Brain pericyte (primary cell): ENCODE measurements around the gene CDKN2D.
"Not testable (repeated sequence)": the region's sequence is repeated elsewhere in the genome, so short reads cannot be mapped to it uniquely, and the experiment has no call there.

Experiments
- DNase-seq: peaks from one replicate; pipeline ENCODE4 v3.0.0-alpha.2; 2012; ENCODE audit warnings: low read depth, low spot score

CDKN2D gene

DNA sequence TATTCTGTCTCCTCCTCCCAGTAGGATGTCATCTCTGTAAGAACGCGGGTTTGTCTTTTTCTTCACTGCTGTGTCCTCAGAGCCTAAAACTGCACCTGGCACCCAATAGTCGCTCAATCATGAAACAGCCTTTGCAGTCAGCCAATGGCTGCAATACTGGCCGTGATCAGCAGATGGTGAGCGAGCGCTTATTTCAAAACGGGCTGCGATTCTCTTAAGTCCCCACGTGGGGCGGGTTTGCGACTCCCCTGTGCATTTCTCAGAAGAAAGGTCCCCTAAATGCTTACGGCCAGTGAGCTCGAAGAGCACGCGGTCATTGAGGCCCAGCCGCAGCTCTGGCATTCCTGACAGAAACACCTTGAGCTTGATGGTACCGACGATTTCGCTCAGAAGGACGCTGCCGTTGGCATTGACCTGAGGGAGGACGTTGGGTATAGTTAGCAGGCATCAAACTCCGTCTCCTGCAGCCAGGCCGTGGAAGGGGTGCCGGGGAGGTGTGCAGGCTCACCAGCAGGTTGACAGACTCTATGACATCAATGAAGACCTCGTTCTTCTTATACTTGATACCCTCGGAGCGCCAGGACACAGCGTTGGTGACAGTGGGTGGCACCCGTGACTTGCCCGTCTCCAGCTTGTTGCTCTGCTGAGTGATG, 12.3 kb upstream of the CDKN2D start:
- DNase-seq, result peak; percentile 56

DNA sequence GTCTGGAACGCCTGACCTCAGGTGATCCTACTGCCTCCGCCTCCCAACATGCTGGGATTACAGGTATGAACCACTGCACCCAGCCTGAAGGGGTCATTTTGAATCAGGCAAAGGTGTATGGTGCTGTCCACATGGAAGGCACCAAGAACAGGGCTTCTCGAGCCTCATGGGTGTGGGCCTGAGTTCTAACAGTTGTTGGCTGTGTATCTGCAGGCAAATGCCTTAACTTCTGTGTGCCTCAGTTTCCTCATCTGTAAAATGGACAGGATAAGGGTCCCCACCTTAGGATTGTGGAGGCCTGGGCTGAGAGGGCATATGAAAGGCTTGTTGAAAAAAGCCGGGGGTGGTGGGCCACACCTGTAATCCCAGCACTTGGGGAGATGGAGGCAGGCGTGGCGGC, 9.2 kb upstream of the CDKN2D start:
- DNase-seq, result no peak

DNA sequence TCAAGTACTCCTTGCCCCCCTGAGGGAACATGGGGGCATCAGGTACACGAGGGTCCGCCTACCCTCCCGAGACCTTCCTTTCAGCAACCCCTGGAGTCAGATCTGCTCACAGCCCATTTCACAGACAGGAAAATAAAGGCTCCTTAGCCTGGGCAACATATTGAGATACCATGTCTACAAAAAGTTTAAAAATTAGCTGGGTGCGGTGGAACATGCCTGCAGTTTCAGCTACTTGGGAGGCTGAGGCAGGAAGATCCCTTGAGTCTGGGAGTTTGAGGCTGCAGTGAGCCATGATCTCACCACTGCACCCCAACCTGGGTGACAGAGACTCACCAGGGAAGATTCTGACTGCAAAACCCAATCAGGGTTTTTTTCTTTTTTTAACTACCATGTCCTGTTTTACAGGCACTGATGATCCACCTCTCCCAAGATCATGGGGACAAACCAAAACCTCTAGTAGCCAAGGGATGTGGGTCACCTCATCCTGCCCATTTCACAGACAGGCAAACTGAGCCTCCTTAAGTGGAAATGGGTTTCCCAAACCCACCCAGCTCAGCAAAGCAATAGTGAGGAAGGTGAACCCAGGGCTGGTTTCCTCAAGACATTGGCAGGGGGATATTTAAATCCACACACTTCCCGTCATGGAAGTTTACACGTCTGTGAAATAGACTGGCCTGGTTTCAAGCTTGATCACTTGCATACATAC, 6.4 kb upstream of the CDKN2D start:
- DNase-seq, result no peak

DNA sequence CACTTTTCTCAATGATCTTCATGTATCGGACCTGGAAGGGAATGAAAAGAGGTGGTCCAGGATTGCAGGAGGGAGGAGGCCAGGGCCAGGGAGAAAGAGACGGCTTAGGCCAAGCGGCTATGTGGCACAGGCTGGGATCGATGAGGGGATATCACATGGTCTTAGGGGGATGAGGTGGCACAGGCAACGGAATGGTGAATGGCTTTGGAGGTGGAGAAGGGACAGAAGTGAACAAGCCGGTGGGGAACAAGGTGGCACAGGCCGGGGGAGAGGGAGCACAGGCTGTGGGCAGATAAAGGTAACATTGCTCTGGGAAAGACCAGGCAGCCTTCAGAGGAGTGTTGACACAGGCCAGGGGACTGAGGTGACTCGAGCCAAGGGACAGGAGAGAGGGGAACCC, 5.7 kb upstream of the CDKN2D start:
- no peak for DNase-seq

- not testable (repeated sequence) for DNase-seq
Measured at GRCh38 chr19:10573793-10574192, 5.0 kb upstream of the CDKN2D start.

- no peak for DNase-seq
Measured at GRCh38 chr19:10568062-10568825, 535 bp downstream of the CDKN2D start.

DNA sequence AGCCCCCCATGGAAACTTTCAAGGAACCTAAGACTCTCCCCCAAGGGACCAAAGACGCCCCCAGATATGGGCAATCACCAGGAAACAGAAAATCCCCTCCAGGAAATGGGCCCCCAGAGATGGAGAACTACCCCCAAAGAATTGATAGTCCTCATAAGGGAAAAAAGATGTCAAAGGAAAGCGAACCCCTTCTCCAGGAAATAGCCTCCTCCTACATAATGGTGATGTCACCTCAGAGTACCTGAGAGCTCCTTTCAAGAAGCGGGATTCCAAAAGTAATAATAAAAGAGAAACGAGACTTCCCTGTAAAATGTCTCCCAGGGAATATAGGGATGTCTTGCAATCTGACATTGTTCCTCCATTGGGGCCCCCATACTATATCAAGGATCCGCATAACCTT, 1.1 kb downstream of the CDKN2D start:
- DNase-seq, result no peak

DNA sequence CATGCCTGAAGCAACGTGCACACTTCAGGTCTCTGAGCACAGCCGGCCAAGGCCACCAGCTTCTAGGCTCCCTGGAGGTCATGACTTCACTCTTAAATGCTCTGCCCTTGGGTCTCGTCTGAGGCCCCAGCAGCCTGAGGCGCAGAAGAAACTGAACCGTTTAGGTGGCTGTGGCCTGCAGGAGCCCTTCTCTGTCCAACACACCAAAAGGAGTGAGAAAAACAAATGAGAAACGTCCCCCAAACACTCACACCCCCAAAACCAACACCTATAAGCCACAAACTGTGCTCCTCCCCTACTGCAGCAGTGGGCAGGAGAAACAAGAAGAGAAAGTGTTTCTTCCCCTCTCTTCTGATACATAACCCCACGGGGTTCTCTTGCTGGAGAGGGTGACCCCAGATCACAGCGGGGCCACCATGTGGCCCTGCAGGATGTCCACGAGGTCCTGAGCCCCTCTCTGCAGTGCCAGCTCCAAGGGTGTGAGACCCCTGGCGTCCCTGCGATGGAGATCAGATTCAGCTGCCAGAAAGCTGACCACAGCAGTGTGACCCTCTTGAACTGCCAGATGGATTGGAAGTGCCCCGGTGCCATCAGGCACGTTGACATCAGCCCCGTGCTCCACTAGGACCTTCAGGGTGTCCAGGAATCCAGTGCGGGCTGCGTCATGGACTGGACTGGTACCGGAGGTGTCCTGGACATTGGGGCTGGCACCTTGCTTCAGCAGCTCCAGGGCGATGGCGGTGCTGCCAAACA, 1.9 kb downstream of the CDKN2D start:
- DNase-seq, result no peak

DNA sequence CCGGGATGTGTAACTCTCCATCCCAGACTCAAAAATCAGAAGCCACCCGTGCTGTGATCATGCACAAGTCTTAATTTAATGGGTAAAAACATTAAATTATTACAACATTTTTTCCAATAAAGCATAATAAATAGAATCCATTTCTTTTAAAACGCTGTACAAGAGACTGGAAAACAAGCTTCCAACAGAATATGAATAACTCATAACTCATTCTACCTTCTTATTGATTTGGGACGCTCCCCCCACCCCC, 2.4 kb downstream of the CDKN2D start:
- DNase-seq, result no peak

GRCh38 chr19:10565567-10566407, 3.0 kb downstream of the CDKN2D start, which contains the start of gene KRI1:
KRI1 (minus strand) TSS chr19:10566010; CDS start chr19:10565999, 11 bp downstream.
- peak; percentile 91 for DNase-seq

DNA sequence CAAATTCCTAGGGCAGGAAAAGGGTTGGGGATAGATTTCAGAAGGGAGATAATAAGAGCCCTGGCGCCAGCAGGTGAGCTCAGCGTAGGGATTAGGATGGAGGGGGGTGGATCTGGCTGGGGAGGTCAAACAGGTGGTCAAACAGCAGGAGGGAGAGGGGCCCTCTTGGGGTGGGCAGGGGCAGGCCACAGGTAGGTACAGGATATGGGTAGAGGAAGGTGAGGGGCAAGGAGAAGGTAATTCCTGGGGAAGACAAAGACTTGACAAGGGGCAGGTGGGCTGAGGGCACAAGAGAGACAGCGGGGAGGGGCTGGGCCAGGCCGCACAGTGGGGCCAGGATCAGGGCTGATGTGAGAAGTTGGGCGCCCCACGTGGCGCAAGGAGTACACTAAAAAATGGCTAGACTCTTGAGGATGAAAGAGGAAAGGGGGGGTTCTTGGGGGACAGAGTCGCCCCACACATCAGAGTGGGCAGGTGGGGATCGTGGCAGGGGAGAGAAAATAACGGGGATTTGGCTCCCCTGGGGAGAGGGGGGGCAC, 3.7 kb downstream of the CDKN2D start:
- DNase-seq, result no peak

DNA sequence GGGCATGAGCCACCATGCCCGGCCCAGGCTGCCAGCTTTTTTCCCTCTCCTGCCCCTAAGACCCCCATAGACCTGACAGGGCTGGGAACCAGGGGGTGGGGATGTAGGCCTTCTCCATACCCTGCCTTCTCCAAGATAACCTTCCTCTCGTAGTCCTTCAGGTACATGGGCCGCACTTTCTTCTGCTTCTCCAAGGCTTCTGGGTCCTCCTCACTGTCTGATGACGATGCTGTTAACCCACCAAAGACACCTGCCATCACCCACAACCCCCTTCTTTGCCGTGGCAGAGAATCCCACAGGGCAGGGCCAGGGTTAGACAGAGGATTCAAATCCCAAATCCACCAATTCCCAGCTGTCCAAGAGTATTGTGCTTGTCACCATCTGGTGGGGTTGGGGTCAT, 6.2 kb downstream of the CDKN2D start:
- DNase-seq, result no peak

GRCh38 chr19:10560154-10560553, 8.6 kb downstream of the CDKN2D start:
- no peak for DNase-seq

GRCh38 chr19:10557603-10558197, 11.1 kb downstream of the CDKN2D start:
- DNase-seq, result no peak

- DNase-seq, result no peak
Measured at GRCh38 chr19:10555610-10555973, 13.2 kb downstream of the CDKN2D start.

DNA sequence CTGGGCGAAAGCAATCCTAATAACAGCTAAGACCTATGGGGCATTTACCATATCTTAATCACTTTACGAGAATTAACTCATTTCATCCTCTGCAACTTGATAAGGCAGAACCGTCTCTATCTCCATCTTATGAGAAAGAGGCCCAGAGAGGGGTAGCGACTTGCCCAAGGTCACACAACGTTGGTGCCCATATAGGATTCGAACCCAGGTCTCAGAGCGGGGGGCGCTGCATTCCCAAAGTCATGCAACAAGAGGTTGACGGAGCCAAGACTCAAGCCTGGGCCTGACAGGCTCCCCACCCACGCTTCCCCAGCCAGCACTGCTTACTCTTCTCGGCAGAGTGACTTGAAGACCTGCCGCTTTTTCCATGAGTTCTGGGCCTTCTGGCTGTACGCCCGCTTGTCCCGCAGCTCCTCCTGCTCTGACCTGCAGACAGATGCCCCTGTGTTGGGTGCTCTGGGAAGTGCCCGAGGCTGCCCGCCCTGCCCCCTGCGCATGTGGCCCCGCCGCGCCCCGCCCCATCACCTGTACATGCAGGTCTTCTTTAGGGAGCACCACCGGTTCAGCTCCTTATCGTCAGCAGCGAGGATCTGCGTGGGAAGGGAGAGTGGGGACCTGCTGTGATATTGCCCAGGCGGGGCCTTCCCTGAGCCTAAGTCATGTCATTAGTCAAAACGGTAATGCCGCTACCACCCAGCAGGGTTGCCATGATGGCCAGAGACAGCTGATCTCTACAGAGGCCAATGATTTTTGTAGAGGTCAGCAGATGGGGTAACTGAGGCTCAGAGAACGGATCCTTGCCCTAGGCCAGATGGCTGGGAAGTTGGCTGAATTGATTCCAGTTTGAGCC, 13.8 kb downstream of the CDKN2D start:
- DNase-seq, result no peak

- DNase-seq, result no peak
Measured at GRCh38 chr19:10553943-10554381, 14.8 kb downstream of the CDKN2D start.

DNA sequence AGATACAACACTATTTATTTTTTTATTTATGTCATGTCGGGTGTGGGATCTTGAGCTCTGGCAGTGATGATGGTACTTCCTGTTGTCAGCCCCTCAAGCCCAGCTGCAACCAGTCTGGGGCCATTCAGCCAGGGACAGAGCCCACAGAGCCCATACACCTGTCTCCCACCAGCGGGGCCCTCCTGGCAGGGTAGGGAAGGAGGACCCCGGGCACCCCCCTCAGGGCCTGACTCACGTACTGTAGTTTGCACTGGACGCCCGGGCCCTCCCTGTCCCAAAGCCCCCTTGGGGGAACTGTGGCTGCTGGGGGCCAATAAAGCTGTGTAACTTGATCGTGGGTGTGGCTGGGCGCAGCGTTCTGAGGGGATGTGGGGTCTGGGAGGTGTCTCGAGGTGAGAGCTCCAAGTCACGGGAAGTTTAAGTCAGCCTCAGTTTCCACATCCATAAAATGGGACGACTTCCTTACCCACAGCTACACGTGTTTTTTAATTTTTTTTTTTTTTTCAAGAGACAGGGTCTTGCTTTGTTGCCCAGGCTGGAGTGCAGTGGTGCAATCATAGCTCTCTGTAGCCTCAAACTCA, 15.6 kb downstream of the CDKN2D start:
- no peak for DNase-seq

- no peak for DNase-seq
Measured at GRCh38 chr19:10552510-10553053, 16.2 kb downstream of the CDKN2D start.
